VCaP (cell line): ENCODE measurements around the gene CLIC6.

Source experiments
- H3K27ac ChIP-seq: fragments of 450-650 bp; 2 replicates; pipeline ENCODE4 v1.5.1; 2017
- CTCF ChIP-seq: fragments of 450-650 bp; conservative IDR thresholded peaks from 2 replicates; pipeline ENCODE4 v1.5.1; 2017; ENCODE audit warnings: mild to moderate bottlenecking, moderate library complexity

CLIC6 gene

GRCh38 chr21:34695434-34695833 lies 26.6 kb downstream of the CLIC6 start:
- no peak overlapping the region for H3K27ac ChIP-seq
- TF ChIP-seq CTCF, result no peak

GRCh38 chr21:34696121-34696520 lies 27.3 kb downstream of the CLIC6 start:
- no peak overlapping the region for H3K27ac ChIP-seq
- TF ChIP-seq CTCF, result no peak

- TF ChIP-seq CTCF, result no peak
- no peak overlapping the region for H3K27ac ChIP-seq
Observed at GRCh38 chr21:34697826-34698225, 29.0 kb downstream of the CLIC6 start.

- H3K27ac ChIP-seq, result no peak overlapping the region
- TF ChIP-seq CTCF, result no peak
Observed at GRCh38 chr21:34698270-34699015, 29.6 kb downstream of the CLIC6 start.

GRCh38 chr21:34700605-34701004 lies 31.8 kb downstream of the CLIC6 start:
- no peak for TF ChIP-seq CTCF
- no peak overlapping the region for H3K27ac ChIP-seq

- H3K27ac ChIP-seq, result no peak overlapping the region
- no peak for TF ChIP-seq CTCF
Observed at GRCh38 chr21:34701726-34702125, 32.9 kb downstream of the CLIC6 start.

- H3K27ac ChIP-seq, result no peak overlapping the region
- no peak for TF ChIP-seq CTCF
Observed at GRCh38 chr21:34702341-34703170, 33.8 kb downstream of the CLIC6 start.
